ENCODE measurements around the gene PDPR.
"Not testable (repeated sequence)": the region's sequence is repeated elsewhere in the genome, so short reads cannot be mapped to it uniquely, and the experiment has no call there.

DNA sequence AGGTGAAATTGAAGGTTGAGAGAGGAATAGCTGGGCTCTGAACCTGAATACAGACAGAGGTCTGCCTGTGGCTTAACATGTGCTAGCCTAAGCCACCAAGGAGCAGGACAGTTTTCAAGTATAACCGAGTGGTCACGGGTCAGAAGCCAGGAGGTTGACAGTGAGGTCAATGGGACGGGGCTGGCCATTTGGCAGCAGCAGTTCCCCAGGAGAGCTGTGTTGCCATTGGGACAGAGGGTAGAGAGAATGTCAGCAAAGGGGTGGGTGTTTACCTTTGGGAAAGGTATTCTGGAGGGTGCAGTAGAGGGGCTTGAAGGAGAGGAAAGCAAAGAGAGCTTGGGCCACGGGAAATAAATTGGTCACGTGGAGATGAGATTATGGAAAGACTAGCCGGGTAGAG is 4.2 kb downstream of the PDPR start:
- TF ChIP-seq EZH2 (IDR thresholded peaks at IDR 0.05; ENCODE audit: borderline replicate concordance); EZH2phosphoT487 (IDR thresholded peaks at IDR 0.05; ENCODE audit: low read depth, severe bottlenecking, unreplicated experiment): not testable (repeated sequence)
- TF ChIP-seq, protein P1, sequence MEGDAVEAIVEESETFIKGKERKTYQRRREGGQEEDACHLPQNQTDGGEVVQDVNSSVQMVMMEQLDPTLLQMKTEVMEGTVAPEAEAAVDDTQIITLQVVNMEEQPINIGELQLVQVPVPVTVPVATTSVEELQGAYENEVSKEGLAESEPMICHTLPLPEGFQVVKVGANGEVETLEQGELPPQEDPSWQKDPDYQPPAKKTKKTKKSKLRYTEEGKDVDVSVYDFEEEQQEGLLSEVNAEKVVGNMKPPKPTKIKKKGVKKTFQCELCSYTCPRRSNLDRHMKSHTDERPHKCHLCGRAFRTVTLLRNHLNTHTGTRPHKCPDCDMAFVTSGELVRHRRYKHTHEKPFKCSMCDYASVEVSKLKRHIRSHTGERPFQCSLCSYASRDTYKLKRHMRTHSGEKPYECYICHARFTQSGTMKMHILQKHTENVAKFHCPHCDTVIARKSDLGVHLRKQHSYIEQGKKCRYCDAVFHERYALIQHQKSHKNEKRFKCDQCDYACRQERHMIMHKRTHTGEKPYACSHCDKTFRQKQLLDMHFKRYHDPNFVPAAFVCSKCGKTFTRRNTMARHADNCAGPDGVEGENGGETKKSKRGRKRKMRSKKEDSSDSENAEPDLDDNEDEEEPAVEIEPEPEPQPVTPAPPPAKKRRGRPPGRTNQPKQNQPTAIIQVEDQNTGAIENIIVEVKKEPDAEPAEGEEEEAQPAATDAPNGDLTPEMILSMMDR (IDR thresholded peaks at IDR 0.05; ENCODE audit: poor library complexity) = not testable (repeated sequence)
